ENCODE data around the gene CEP350.
"Not testable (repeated sequence)": the region's sequence is repeated elsewhere in the genome, so short reads cannot be mapped to it uniquely, and the experiment has no call there.

Gene CEP350

GRCh38 chr1:179951383-179952144 lies 3.0 kb upstream of the CEP350 start:
- DNase-seq, result no peak

DNA sequence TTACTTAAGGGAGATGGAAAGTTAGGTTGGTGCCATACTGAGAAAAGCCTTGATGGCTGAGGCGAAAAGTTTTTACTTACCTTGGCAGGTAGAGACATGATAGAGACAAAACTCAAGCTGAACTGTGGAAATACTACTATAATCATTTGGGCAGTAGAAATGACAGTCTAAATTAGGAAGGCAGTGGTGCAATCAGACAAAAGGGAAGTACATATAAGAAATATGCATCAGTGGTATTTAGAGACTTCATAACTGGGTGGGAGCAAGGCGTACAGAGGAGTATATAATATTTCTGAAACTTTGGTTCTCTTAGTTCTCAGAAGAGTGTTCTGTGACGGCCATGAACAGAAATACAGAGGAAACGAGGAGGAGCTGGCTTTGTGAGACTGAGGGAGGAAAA lies 2.4 kb upstream of the CEP350 start:
- DNase-seq, result no peak

DNA sequence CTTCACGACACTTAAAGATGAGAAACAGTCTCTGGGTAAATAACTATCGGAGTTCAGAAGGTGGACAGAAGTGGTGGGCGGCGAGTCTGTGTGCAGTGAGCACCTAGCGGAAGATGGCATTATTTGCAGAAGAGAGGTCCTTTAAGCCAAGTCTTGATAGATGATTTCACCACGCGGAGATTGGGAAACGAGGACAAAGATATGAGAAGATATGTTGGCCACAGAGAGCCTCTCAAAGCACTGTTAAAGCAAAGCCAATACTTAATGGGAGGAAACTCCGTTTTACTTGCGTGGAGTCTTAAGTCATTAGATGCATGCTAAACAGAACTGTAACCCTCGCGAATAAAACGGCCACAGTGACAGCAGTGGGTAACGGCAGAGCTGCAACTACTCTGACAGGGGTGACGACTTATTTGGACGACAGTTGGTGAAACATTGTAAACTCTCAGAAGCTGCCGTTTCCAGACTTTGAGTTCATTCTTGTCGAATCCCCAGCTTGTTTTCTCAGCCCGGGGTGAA lies 577 bp upstream of the CEP350 start:
- DNase-seq, result no peak

DNA sequence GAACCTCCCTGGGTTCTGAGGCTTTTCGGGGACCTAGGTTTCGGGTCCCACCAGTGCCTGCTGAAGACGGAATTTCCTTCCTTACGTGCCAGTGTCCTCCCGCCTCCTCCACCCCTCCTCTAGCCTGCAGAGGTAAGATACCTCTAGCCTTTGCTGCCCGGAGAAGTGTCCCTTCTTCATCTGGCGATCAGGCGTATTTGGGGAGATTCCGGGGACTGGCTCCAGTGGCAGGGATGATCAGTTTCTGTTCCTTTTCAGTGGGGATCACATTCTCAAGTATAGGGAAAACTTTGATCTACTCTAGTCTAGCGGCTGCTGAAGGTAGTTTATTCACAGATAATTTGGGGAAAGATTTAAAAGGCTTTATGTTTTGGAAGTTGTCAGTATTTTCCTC lies 674 bp downstream of the CEP350 start:
- DNase-seq, result no peak

- DNase-seq, result no peak
Measured at GRCh38 chr1:179955731-179956130, 1.1 kb downstream of the CEP350 start.

DNA sequence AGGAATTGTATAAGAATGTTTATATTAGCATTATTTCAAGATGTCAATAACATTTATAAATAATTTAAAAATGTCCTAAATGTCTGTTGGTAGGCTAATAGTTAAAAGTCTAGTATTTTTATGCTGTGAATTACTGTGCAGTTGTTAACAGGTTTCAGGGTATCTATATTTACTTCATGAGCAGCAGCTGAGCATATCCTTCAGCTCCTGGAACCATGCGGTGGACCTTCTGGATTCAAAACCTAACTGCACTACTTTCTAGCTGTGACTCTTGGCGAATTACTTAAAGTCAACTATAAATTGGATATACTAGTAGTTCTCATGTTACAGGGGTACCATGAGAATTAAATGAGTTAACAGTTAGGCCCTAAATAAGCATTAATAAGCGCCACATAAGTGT lies 3.7 kb downstream of the CEP350 start:
- DNase-seq, result no peak

- DNase-seq, result not testable (repeated sequence)
Measured at GRCh38 chr1:179962168-179962567, 7.6 kb downstream of the CEP350 start.

DNA sequence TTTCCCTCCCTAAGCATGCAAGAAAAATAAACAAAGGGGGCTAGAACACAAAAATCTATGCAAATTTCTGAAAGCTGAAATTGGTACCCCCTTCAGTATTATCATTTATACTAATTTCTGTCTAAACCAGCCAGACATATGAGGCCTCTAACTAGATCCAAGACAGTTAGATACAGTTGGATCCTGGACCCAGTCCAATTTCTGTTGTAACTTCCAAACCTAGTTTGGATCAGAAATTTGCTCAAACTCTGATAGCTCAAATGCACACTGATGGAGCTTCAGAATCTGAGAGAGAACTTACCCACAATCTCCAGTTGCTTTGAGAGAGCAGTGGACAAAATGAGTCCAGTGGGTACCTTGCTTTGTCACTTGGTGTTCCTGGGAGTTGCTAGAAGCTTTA lies 11.9 kb downstream of the CEP350 start:
- no peak for DNase-seq

DNA sequence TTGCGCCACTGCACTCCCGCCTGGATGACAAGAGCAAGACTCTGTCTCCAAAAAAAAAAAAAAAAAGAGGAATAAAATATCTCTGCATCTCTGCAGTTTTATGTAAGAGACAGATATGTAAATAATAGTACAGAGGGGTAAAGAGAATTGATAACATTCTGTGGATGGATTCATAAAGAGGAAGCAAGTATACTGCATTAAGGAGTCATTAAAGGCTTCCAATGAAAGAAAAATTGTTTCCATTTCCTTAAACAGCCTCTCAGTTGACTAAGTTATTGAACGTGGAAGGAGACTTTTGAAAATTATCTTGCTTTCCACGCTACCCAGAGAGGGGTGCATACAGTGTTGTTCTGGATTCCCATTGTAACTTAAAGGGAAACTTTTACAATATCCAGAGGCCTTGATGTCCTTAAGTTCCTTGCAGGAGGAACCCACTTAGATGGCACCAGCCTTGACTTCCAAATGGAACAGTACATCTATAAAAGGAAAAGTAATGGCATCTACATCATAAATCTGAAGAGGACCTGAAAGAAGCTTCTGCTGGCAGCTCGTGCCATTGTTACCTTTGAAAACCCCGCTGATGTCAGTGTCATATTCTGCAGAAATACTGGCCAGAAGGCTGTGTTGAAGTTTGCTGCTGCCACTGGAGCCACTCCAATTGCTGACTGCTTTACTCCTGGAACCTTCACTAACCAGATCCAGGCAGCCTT lies 13.8 kb downstream of the CEP350 start:
- no peak for DNase-seq

GRCh38 chr1:179968994-179969919 lies 14.6 kb downstream of the CEP350 start:
- no peak for DNase-seq

- DNase-seq, result no peak
Measured at GRCh38 chr1:179969962-179970361, 15.4 kb downstream of the CEP350 start.

DNA sequence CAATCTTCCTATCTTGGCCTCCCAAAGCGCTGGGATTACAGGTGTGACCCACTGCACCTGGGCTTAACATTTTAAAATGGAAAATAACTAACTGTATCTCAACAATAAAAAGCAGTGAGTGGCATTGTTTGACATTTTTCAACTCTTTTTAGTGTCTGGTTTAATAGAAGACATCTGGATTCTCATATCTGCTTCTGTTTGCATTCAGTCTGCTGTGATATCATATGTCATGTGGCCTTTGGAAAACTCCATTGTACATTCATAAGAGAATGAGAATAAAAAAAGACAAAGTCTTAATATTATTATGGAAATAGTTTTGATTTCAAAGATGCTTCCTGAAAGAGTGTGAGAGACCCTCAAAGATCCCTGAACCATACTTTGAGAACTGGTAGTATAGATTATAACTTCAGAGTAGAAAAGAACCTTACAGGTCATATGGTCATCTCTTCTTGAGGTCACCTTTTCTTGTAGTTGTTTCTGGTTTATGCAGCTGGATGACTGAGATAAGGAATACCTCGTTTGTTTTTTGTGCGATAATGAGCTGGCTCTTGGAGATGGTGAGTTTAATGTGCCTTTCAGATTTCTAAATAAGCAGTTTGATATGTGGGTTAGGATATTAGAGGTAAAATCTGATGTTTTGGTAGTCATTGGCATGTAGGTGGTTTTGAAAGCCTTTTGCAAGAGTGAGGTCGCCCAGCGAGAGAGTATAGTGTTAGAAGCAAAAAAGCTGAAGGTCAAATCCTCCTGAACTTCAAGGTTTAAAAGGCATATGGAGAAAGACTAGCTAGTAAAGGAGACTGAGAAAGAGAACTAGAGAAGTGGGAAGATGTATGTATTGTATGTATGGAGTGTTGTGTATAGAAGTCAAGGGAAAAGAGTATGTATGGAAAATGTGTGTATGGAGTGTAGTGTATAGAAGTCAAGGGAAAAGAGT lies 17.2 kb downstream of the CEP350 start:
- DNase-seq, result no peak

DNA sequence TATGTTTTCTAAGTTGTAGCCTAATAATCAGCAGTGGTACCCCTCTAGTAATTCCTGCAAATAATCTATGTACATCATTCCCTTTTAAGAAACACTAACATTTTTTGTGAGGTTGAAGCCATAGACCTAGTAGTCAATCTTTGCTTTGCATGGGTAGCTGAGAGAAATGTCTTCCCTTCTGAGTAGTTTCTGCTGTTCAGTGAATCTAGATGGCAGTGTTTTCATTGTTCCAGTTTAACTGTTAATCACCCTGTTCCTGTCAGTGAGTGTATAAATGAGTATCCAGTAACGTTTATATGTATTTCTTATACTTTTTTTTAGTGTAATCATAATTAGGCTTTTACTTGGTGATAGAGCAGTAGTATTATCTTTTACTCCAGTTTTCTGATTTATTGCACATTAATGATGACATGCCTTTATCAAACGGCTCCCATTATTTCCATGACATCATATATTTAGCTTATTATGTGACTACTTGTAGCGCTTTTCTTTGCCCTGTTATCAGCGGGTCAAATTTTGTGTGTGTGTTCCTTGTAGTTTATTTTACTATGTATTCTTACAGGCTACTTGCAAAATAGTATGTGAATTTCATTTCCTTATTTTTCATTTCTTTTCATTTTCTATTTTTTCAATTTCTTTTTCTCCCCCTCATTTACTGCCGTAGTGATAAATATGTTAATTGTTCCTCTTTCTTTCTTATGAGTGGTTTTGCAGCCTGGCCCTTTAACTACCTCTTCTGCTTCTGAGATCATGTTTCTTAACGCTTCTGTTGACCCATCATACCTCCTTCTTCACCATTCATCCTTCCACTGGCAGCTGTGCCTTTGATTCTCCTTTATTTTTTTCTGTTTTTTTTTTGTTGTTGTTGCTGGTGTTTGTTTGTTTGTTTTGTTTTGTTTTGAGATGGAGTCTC lies 18.8 kb downstream of the CEP350 start:
- no peak for DNase-seq

DNA sequence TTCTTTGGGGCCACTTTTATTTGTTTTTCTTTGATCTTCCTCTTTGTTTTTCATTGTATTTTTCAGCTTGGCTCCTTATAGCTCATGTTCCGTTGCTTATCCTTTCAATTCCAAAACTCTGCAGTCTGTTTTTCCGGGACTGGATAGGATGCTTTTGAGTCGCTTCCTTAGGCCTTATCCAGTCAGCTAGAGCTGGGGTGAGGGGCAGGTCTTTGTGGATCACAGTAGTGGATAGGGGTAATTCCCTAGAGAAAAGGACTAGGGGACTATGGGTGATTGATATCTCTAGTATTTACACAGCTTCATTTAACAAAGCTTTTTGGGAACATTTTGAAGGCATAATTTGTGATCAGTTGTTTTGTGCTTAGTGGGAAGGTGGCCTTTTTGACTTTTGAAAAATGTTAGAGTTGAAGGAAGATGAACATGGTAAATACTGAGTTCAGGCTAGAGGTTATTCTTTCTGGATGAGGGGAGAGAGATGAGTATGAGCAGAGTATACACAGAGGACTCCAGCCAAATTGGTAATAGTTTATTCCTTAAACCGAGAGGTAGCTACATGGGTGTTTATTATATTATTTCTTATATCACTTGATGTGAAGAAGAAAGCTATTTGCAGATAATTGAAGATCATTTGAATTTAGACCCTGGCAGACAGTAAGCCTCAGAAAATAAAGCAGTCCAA lies 22.5 kb downstream of the CEP350 start:
- no peak for DNase-seq

DNA sequence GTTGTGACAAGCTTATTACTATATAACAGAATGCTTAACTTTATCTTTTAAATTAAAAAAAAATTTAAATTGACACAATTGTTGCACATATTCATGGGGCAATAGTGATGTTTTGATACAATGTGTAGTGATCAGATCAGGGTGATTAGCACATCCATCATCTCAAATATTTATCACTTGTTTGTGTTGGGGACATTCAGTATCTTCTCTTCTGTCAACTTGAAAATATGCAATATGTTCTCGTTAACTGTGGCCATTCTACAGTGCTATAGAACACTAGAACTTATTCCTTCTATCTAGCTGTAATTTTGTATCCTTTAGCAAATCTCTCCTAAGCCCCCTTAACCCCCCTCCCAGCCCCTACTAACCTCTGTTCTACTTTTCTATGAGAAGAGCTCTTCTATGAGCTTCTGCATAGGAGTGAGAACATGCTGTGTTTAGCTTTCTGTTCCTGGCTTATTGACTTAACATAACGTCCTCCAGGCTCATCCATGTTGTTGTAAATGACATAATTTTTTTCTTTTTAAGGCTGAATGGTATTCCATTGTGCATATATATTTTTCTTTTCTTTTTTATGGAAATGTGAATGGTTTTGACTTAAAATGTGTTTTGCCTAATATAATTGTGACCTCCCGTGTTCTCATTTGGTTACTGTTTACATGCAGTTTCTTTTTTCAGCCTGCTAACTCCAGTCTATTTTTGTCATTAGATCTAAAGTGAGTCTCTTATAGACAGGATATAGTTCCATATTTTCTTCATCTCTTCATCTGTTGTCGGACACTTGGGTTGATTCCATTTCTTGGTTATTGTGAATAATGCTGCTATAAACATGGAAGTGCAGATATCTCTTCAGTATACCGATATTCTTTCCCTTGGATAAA lies 23.8 kb downstream of the CEP350 start:
- no peak for DNase-seq

- DNase-seq, result no peak
Measured at GRCh38 chr1:179984101-179984500, 29.5 kb downstream of the CEP350 start.

DNA sequence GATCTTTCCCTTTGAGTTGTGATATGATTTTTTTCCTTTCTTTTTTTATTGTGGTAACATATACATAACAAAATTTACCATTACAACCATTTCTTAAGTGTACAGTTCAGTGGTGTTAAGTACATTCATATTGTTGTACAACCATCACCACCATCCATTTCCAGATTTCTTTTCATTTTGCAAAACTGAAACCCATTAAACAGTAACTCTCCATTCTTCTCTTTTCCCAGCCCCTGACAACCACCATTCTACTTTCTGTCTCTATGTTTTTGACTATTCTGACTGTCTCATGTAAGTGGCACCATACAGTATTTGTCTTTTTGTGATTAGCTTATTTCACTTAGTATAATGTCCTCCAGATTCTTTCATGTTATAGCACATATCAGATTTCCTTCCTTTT lies 30.3 kb downstream of the CEP350 start:
- no peak for DNase-seq

DNA sequence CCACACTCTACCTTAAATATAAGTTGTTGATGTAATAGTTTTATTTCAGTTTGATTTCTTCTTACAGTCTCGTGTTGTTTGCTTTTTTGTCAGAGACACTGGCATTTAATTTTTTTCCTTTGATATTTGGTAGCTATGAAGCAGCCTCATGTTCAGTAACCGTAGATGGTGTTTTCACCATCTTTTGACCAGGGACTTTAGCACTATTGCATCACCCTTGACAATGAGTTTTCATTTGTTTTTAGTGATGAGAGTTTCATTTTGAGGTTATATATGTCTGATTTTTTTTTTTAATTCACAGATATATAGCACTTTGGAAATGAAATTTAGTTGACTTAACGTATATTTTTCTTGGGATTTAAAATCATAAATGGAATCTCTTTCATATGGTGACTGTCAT lies 36.2 kb downstream of the CEP350 start:
- no peak for DNase-seq

GRCh38 chr1:179995576-179995975 lies 41.0 kb downstream of the CEP350 start:
- DNase-seq, result no peak
